BLaER1 (cell line): ENCODE data around the gene PRM2.

Source experiments
- H3K27ac ChIP-seq: shearing (Covaris generic); formaldehyde crosslinking; 2 replicates; pipeline ENCODE4 v1.8.1; 2022
- H3K27me3 ChIP-seq: shearing (Covaris generic); formaldehyde crosslinking; 2 replicates; pipeline ENCODE4 v1.8.1; 2022
- H3K36me3 ChIP-seq: shearing (Covaris generic); formaldehyde crosslinking; 2 replicates; pipeline ENCODE4 v1.8.1; 2022
- H3K4me1 ChIP-seq: shearing (Covaris generic); formaldehyde crosslinking; 2 replicates; pipeline ENCODE4 v1.8.1; 2022
- H3K4me2 ChIP-seq: shearing (Covaris generic); formaldehyde crosslinking; 2 replicates; pipeline ENCODE4 v1.8.1; 2022
- H3K4me3 ChIP-seq: shearing (Covaris generic); formaldehyde crosslinking; 2 replicates; pipeline ENCODE4 v1.8.1; 2022
- H3K9ac ChIP-seq: shearing (Covaris generic); formaldehyde crosslinking; 2 replicates; pipeline ENCODE4 v1.8.1; 2022
- H3K9me3 ChIP-seq: shearing (Covaris generic); formaldehyde crosslinking; 2 replicates; pipeline ENCODE4 v1.8.1; 2022
- H4K20me1 ChIP-seq: shearing (Covaris generic); formaldehyde crosslinking; 2 replicates; pipeline ENCODE4 v1.8.1; 2022
- Cebpa-rat ChIP-seq: shearing (Covaris generic); IDR thresholded peaks from 2 replicates; pipeline ENCODE4 v1.8.1; 2022

The PRM2 gene

GRCh38 chr16:11249233-11250061, 26.8 kb downstream of the PRM2 start:
- Histone ChIP-seq H3K4me2 (no peak overlapping the region), H4K20me1 (peaks cover 34% of the 10 kb centered on the region), H3K27ac (no peak overlapping the region), H3K36me3 (no peaks in the 10 kb centered on the region), H3K27me3 (no peaks in the 10 kb centered on the region), H3K9me3 (no peaks in the 10 kb centered on the region), H3K4me3 (no peak overlapping the region), H3K4me1 (peaks cover 40% of the 10 kb centered on the region), H3K9ac (no peak overlapping the region)
- TF ChIP-seq Cebpa-rat: no peak

- TF ChIP-seq Cebpa-rat: no peak
- H3K27ac ChIP-seq: no peak overlapping the region
- no peak overlapping the region for H3K4me2 ChIP-seq
- H3K27me3 ChIP-seq: no peaks in the 10 kb centered on the region
- peaks cover 27% of the 10 kb centered on the region for H3K4me1 ChIP-seq
- H4K20me1 ChIP-seq: peaks cover 21% of the 10 kb centered on the region; the same call in 1 of the 2 replicates
- H3K4me3 ChIP-seq: no peak overlapping the region
- H3K36me3 ChIP-seq: no peaks in the 10 kb centered on the region
- no peak overlapping the region for H3K9ac ChIP-seq
- no peaks in the 10 kb centered on the region for H3K9me3 ChIP-seq
These were observed 28.1 kb downstream of the PRM2 start for GRCh38 chr16:11248133-11248532.

- Histone ChIP-seq H4K20me1 (no peaks in the 10 kb centered on the region; the same call in 1 of the 2 replicates), H3K27ac (no peak overlapping the region), H3K9ac (no peak overlapping the region), H3K9me3 (no peaks in the 10 kb centered on the region), H3K36me3 (no peaks in the 10 kb centered on the region), H3K4me2 (no peak overlapping the region), H3K4me3 (no peak overlapping the region), H3K4me1 (peaks cover 19% of the 10 kb centered on the region), H3K27me3 (no peaks in the 10 kb centered on the region)
- no peak for TF ChIP-seq Cebpa-rat
These were observed 30.3 kb downstream of the PRM2 start for GRCh38 chr16:11245988-11246387.

GRCh38 chr16:11245222-11245737, 31.0 kb downstream of the PRM2 start:
- H4K20me1 ChIP-seq: no peaks in the 10 kb centered on the region; the same call in 1 of the 2 replicates
- no peak overlapping the region for H3K4me3 ChIP-seq
- H3K4me2 ChIP-seq: no peak overlapping the region
- no peaks in the 10 kb centered on the region for H3K27me3 ChIP-seq
- no peaks in the 10 kb centered on the region for H3K36me3 ChIP-seq
- no peak overlapping the region for H3K27ac ChIP-seq
- no peak for TF ChIP-seq Cebpa-rat
- peaks cover 26% of the 10 kb centered on the region for H3K4me1 ChIP-seq
- no peaks in the 10 kb centered on the region for H3K9me3 ChIP-seq
- no peak overlapping the region for H3K9ac ChIP-seq

GRCh38 chr16:11242658-11243057, 33.6 kb downstream of the PRM2 start:
- peaks cover 34% of the 10 kb centered on the region for H3K4me1 ChIP-seq
- no peaks in the 10 kb centered on the region for H4K20me1 ChIP-seq
- no peaks in the 10 kb centered on the region for H3K36me3 ChIP-seq
- no peak overlapping the region for H3K4me3 ChIP-seq
- no peak overlapping the region for H3K4me2 ChIP-seq
- no peak overlapping the region for H3K27ac ChIP-seq
- no peak overlapping the region for H3K9ac ChIP-seq
- no peak for TF ChIP-seq Cebpa-rat
- H3K9me3 ChIP-seq: no peaks in the 10 kb centered on the region
- H3K27me3 ChIP-seq: no peaks in the 10 kb centered on the region

GRCh38 chr16:11241480-11242204, 34.6 kb downstream of the PRM2 start:
- Histone ChIP-seq H3K27me3 (no peaks in the 10 kb centered on the region), H3K9me3 (no peaks in the 10 kb centered on the region), H3K36me3 (no peaks in the 10 kb centered on the region), H3K4me1 (peaks cover 45% of the 10 kb centered on the region), H4K20me1 (no peaks in the 10 kb centered on the region), H3K4me3 (no peak overlapping the region), H3K9ac (no peak overlapping the region), H3K4me2 (peak overlapping the region; percentile 79), H3K27ac (peak overlapping the region; percentile 66; the same call in 1 of the 2 replicates)
- no peak for TF ChIP-seq Cebpa-rat

GRCh38 chr16:11240636-11241473, 35.4 kb downstream of the PRM2 start:
- no peak overlapping the region for H3K9ac ChIP-seq

GRCh38 chr16:11239644-11240632, 36.3 kb downstream of the PRM2 start:
- Histone ChIP-seq H3K36me3 (no peaks in the 10 kb centered on the region), H3K27ac (peak overlapping the region; percentile 66), H4K20me1 (no peaks in the 10 kb centered on the region), H3K27me3 (no peaks in the 10 kb centered on the region), H3K4me2 (peak overlapping the region; percentile 79), H3K9me3 (no peaks in the 10 kb centered on the region), H3K4me3 (no peak overlapping the region), H3K4me1 (peaks cover 62% of the 10 kb centered on the region), H3K9ac (no peak overlapping the region)
- no peak for TF ChIP-seq Cebpa-rat

More at GRCh38 chr16:11240636-11241473, 35.4 kb downstream of the PRM2 start:
- H3K36me3 ChIP-seq: no peaks in the 10 kb centered on the region
- H3K4me1 ChIP-seq: peaks cover 52% of the 10 kb centered on the region
- H4K20me1 ChIP-seq: no peaks in the 10 kb centered on the region
- H3K4me2 ChIP-seq: peak overlapping the region; percentile 79
- peak overlapping the region; percentile 66 for H3K27ac ChIP-seq
- no peak for TF ChIP-seq Cebpa-rat
- H3K9me3 ChIP-seq: no peaks in the 10 kb centered on the region
- no peaks in the 10 kb centered on the region for H3K27me3 ChIP-seq
- H3K4me3 ChIP-seq: no peak overlapping the region
